Parathyroid adenoma (tissue), 2 donors: ENCODE results near the gene LRRC7.

Experiments used
- H2AFZ ChIP-seq: fragments of 300-600 bp; sonication (generic); one replicate; pipeline ENCODE4 v1.7.0; 2017; ENCODE audit warnings: antibody characterized with exemption, mild to moderate bottlenecking
- H3K27ac ChIP-seq: fragments of 300-600 bp; sonication (generic); one replicate; pipeline ENCODE4 v1.7.0; 2017
- H3K27me3 ChIP-seq: fragments of 300-600 bp; sonication (generic); one replicate; pipeline ENCODE4 v1.7.0; 2017; ENCODE audit warnings: low read length; ENCODE audit not compliant: control insufficient read depth, insufficient read depth
- H3K36me3 ChIP-seq: fragments of 300-600 bp; sonication (generic); one replicate; pipeline ENCODE4 v1.7.0; 2017; ENCODE audit warnings: low read length; ENCODE audit not compliant: control insufficient read depth, insufficient read depth
- H3K4me1 ChIP-seq: fragments of 300-600 bp; sonication (generic); one replicate; pipeline ENCODE4 v1.7.0; 2017; ENCODE audit warnings: control low read depth
- H3K4me2 ChIP-seq: fragments of 300-600 bp; sonication (generic); one replicate; pipeline ENCODE4 v1.7.0; 2017; ENCODE audit warnings: low read length
- H3K4me3 ChIP-seq: fragments of 300-600 bp; sonication (generic); one replicate; pipeline ENCODE4 v1.7.0; 2017; ENCODE audit warnings: low read depth, low read length
- H3K79me2 ChIP-seq: fragments of 300-600 bp; sonication (generic); one replicate; pipeline ENCODE4 v1.7.0; 2017; ENCODE audit warnings: control low read depth
- H3K9ac ChIP-seq: fragments of 300-600 bp; sonication (generic); one replicate; pipeline ENCODE4 v1.7.0; 2017; ENCODE audit warnings: mild to moderate bottlenecking
- H3K9me3 ChIP-seq: fragments of 300-600 bp; sonication (generic); one replicate; pipeline ENCODE4 v1.7.0; 2017; ENCODE audit warnings: low read length; ENCODE audit not compliant: control insufficient read depth
- CTCF ChIP-seq: fragments of 300-600 bp; sonication (generic); IDR thresholded peaks from one replicate; pipeline ENCODE4 v1.7.0; 2017; ENCODE audit warnings: antibody characterized with exemption, mild to moderate bottlenecking
- donor health status: primary hyperparathyroidism.

The LRRC7 gene

GRCh38 chr1:69671363-69672010, 103.8 kb downstream of the LRRC7 start:
- Histone ChIP-seq H2AFZ (no peak overlapping the region), H3K79me2 (no peaks in the 10 kb centered on the region), H3K4me2 (no peak overlapping the region), H3K4me3 (no peak overlapping the region), H3K36me3 (no peaks in the 10 kb centered on the region), H3K27ac (no peak overlapping the region), H3K4me1 (no peaks in the 10 kb centered on the region), H3K9me3 (no peaks in the 10 kb centered on the region), H3K27me3 (no peaks in the 10 kb centered on the region), H3K9ac (no peak overlapping the region)
- TF ChIP-seq CTCF: no peak

GRCh38 chr1:69673321-69673720, 105.6 kb downstream of the LRRC7 start:
- H3K27me3 ChIP-seq: no peaks in the 10 kb centered on the region
- no peaks in the 10 kb centered on the region for H3K9me3 ChIP-seq
- no peaks in the 10 kb centered on the region for H3K79me2 ChIP-seq
- no peak overlapping the region for H3K27ac ChIP-seq
- H3K4me1 ChIP-seq: no peaks in the 10 kb centered on the region
- TF ChIP-seq CTCF: no peak
- no peak overlapping the region for H3K4me3 ChIP-seq
- H3K4me2 ChIP-seq: no peak overlapping the region
- no peak overlapping the region for H3K9ac ChIP-seq
- no peak overlapping the region for H2AFZ ChIP-seq
- H3K36me3 ChIP-seq: no peaks in the 10 kb centered on the region

- TF ChIP-seq CTCF: no peak
- Histone ChIP-seq H3K36me3 (no peaks in the 10 kb centered on the region), H3K4me2 (no peak overlapping the region), H3K27ac (no peak overlapping the region), H3K27me3 (no peaks in the 10 kb centered on the region), H3K4me3 (no peak overlapping the region), H3K4me1 (no peaks in the 10 kb centered on the region), H3K9ac (no peak overlapping the region), H3K79me2 (no peaks in the 10 kb centered on the region), H2AFZ (no peak overlapping the region), H3K9me3 (no peaks in the 10 kb centered on the region)
Observed at GRCh38 chr1:69679965-69680364, 112.2 kb downstream of the LRRC7 start.

- Histone ChIP-seq H3K27me3 (no peaks in the 10 kb centered on the region), H2AFZ (no peak overlapping the region), H3K4me2 (no peak overlapping the region), H3K79me2 (no peaks in the 10 kb centered on the region), H3K9me3 (no peaks in the 10 kb centered on the region), H3K27ac (no peak overlapping the region), H3K4me1 (no peaks in the 10 kb centered on the region), H3K4me3 (no peak overlapping the region), H3K36me3 (no peaks in the 10 kb centered on the region), H3K9ac (no peak overlapping the region)
- TF ChIP-seq CTCF: no peak
Observed at GRCh38 chr1:69686367-69686984, 118.8 kb downstream of the LRRC7 start.

GRCh38 chr1:69688193-69688592, 120.5 kb downstream of the LRRC7 start:
- Histone ChIP-seq H3K9ac (no peak overlapping the region), H3K4me1 (no peaks in the 10 kb centered on the region), H3K4me3 (no peak overlapping the region), H3K79me2 (no peaks in the 10 kb centered on the region), H3K9me3 (no peaks in the 10 kb centered on the region), H3K27me3 (no peaks in the 10 kb centered on the region), H3K36me3 (no peaks in the 10 kb centered on the region), H3K4me2 (no peak overlapping the region), H2AFZ (no peak overlapping the region), H3K27ac (no peak overlapping the region)
- TF ChIP-seq CTCF: no peak
